GM23338 (cell line): ENCODE measurements around the gene LCNL1. TPM values are rescaled to one million over a fixed set of nuclear protein-coding genes. Genes with fewer than 3 reads are reported as not detected.
A peak's percentile ranks its signal among the peaks of the same experiment; 100 is the strongest.

Source experiments
- ATAC-seq: fragments of 200-7000 bp; cut with Tn5 transposase; 3 replicates; pipeline ENCODE4 v1.9.1; 2020
- DNase-seq: peaks from one replicate; pipeline ENCODE4 v3.0.0-alpha.2; 2015; ENCODE audit warnings: low spot score
- H2AFZ ChIP-seq: fragments of 200-600 bp; sonication (generic); 2 replicates; pipeline ENCODE4 v1.8.0; 2016; ENCODE audit warnings: antibody characterized with exemption, mild to moderate bottlenecking, moderate library complexity
- H3F3A ChIP-seq: fragments of 200-600 bp; sonication (generic); replicated peaks from 2 replicates; pipeline ENCODE4 v1.8.0; 2017; ENCODE audit warnings: antibody characterized with exemption, mixed run types, low read depth
- H3K27ac ChIP-seq: fragments of 200-600 bp; sonication (generic); 2 replicates; pipeline ENCODE4 v1.6.1; 2016; ENCODE audit warnings: low read depth
- H3K27me3 ChIP-seq: fragments of 200-600 bp; sonication (generic); 2 replicates; pipeline ENCODE4 v1.8.0; 2016; ENCODE audit warnings: mild to moderate bottlenecking, mixed run types, moderate library complexity; ENCODE audit not compliant: insufficient read depth
- H3K36me3 ChIP-seq: fragments of 200-600 bp; sonication (generic); 2 replicates; pipeline ENCODE4 v1.8.0; 2016; ENCODE audit warnings: mild to moderate bottlenecking; ENCODE audit not compliant: insufficient read depth
- H3K4me1 ChIP-seq: fragments of 200-600 bp; sonication (generic); 2 replicates; pipeline ENCODE4 v1.8.0; 2016; ENCODE audit warnings: mild to moderate bottlenecking, moderate library complexity; ENCODE audit not compliant: insufficient read depth
- H3K4me2 ChIP-seq: fragments of 200-600 bp; sonication (generic); 2 replicates; pipeline ENCODE4 v1.7.1; 2017; ENCODE audit warnings: mixed run types
- H3K4me3 ChIP-seq: fragments of 200-600 bp; sonication (generic); 2 replicates; pipeline ENCODE4 v1.6.1; 2016; ENCODE audit warnings: mixed run types
- H3K79me2 ChIP-seq: fragments of 200-600 bp; sonication (generic); replicated peaks from 2 replicates; pipeline ENCODE4 v1.8.0; 2017; ENCODE audit warnings: mild to moderate bottlenecking; ENCODE audit not compliant: insufficient read depth
- H3K9me2 ChIP-seq: fragments of 200-600 bp; sonication (generic); 2 replicates; pipeline ENCODE4 v1.8.0; 2017; ENCODE audit not compliant: insufficient read depth
- H4K20me1 ChIP-seq: fragments of 200-600 bp; sonication (generic); replicated peaks from 2 replicates; pipeline ENCODE4 v1.8.0; 2017; ENCODE audit warnings: mild to moderate bottlenecking; ENCODE audit not compliant: insufficient read depth
- H3K27ac Mint-ChIP-seq: 2 replicates; pipeline ENCODE4 v1.8.0; 2020; ENCODE audit warnings: inconsistent platforms, mild to moderate bottlenecking, moderate library complexity, mixed read lengths
- H3K27me3 Mint-ChIP-seq: 3 replicates; pipeline ENCODE4 v1.8.0; 2022; ENCODE audit warnings: low read depth, mild to moderate bottlenecking, moderate library complexity, mixed read lengths, inconsistent platforms; ENCODE audit not compliant: insufficient read depth, poor library complexity
- H3K36me3 Mint-ChIP-seq: 3 replicates; pipeline ENCODE4 v1.8.0; 2021; ENCODE audit warnings: low read depth, mild to moderate bottlenecking, inconsistent platforms, moderate library complexity, mixed read lengths
- H3K4me1 Mint-ChIP-seq: 3 replicates; pipeline ENCODE4 v1.8.0; 2020; ENCODE audit warnings: mild to moderate bottlenecking, inconsistent platforms, mixed read lengths
- H3K4me3 Mint-ChIP-seq: 3 replicates; pipeline ENCODE4 v1.8.0; 2021; ENCODE audit warnings: moderate library complexity, mild to moderate bottlenecking, inconsistent platforms, mixed read lengths
- H3K9me3 Mint-ChIP-seq: 3 replicates; pipeline ENCODE4 v1.8.0; 2020; ENCODE audit warnings: moderate library complexity, mild to moderate bottlenecking, inconsistent platforms, mixed read lengths
- CREB1 ChIP-seq: fragments of 250-450 bp; sonication (Bioruptor Pico); IDR thresholded peaks from 2 replicates; pipeline ENCODE4 v1.5.0; 2020; ENCODE audit warnings: low read depth, mild to moderate bottlenecking, moderate library complexity
- REST ChIP-seq: IDR thresholded peaks from one replicate; pipeline ENCODE4 v1.6.1; 2018; ENCODE audit warnings: antibody characterized with exemption; ENCODE audit not compliant: unreplicated experiment
- STAT1 ChIP-seq: IDR thresholded peaks from one replicate; pipeline ENCODE4 v1.6.1; 2016; ENCODE audit warnings: antibody characterized with exemption; ENCODE audit not compliant: unreplicated experiment
- polyA plus RNA-seq: library from polyadenylated mRNA; unstranded; fragments of >200 nt; fragmentation: Nextera tagmentation; extraction: Ambion mirVana; gene quantifications from 2 replicates; pipeline ENCODE4 v1.2.1, GENCODE V29; 2016
- total RNA-seq: library from RNA; depleted of rRNA; stranded (reverse); fragments of >200 nt; shearing (Covaris generic); gene quantifications from 2 replicates; pipeline ENCODE4 v1.2.3, GENCODE V29; 2014

LCNL1 gene
- total and polyA plus RNA-seq, 2 experiments from 2014 or later = 0.11 TPM; not detected in 1

- TF ChIP-seq REST (no peak), CREB1 (CRISPR knock-in tag) (no peak), STAT1 (no peak)
Observed at GRCh38 chr9:136958473-136958872, 24.3 kb upstream of the LCNL1 start (continued).

GRCh38 chr9:136958898-136959850 is 23.6 kb upstream of the LCNL1 start:
- ATAC-seq (peak; percentile 31), DNase-seq (no peak)
- Histone ChIP-seq H2AFZ (no peak overlapping the region), H3K9me2 (0 out of 2 replicates have a peak, but pooled peaks cover 6% of the 10 kb centered on the region), H3K36me3 (no peaks in the 10 kb centered on the region), H4K20me1 (no peaks in the 10 kb centered on the region), H3K4me3 (no peak overlapping the region), H3F3A (no peaks in the 10 kb centered on the region), H3K4me1 (no peaks in the 10 kb centered on the region), H3K27me3 (no peaks in the 10 kb centered on the region), H3K4me2 (no peak overlapping the region), H3K27ac (no peak overlapping the region), H3K79me2 (no peaks in the 10 kb centered on the region)
- Mint-ChIP-seq H3K27me3 (peaks cover 4% of the 10 kb centered on the region), H3K9me3 (peaks cover 4% of the 10 kb centered on the region; the same call in 2 of the 3 replicates), H3K36me3 (no peaks in the 10 kb centered on the region; the same call in 2 of the 3 replicates), H3K4me3 (no peak overlapping the region), H3K27ac (no peak overlapping the region), H3K4me1 (no peaks in the 10 kb centered on the region; the same call in 2 of the 3 replicates)
- no peak for TF ChIP-seq REST
- TF ChIP-seq CREB1 (CRISPR knock-in tag) = no peak
